KOPT-K1 (cell line): ENCODE data around the gene RAPGEF2.

ENCODE experiments used
- H3K27ac ChIP-seq: fragments of 200-600 bp; sonication (generic); 2 replicates; pipeline ENCODE4 v1.5.1; 2016; ENCODE audit warnings: antibody characterized with exemption, mild to moderate bottlenecking, low read depth, low read length; ENCODE audit not compliant: poor library complexity, severe bottlenecking
- H3K36me3 ChIP-seq: fragments of 200-600 bp; sonication (generic); 2 replicates; pipeline ENCODE4 v1.5.1; 2017; ENCODE audit warnings: antibody characterized with exemption, mild to moderate bottlenecking, low read length, moderate library complexity; ENCODE audit not compliant: insufficient read depth
- H3K9me3 ChIP-seq: fragments of 200-600 bp; sonication (generic); 2 replicates; pipeline ENCODE4 v1.5.1; 2017; ENCODE audit warnings: antibody characterized with exemption, low read length, mild to moderate bottlenecking; ENCODE audit not compliant: insufficient read depth, poor library complexity, severe bottlenecking

Gene RAPGEF2

DNA sequence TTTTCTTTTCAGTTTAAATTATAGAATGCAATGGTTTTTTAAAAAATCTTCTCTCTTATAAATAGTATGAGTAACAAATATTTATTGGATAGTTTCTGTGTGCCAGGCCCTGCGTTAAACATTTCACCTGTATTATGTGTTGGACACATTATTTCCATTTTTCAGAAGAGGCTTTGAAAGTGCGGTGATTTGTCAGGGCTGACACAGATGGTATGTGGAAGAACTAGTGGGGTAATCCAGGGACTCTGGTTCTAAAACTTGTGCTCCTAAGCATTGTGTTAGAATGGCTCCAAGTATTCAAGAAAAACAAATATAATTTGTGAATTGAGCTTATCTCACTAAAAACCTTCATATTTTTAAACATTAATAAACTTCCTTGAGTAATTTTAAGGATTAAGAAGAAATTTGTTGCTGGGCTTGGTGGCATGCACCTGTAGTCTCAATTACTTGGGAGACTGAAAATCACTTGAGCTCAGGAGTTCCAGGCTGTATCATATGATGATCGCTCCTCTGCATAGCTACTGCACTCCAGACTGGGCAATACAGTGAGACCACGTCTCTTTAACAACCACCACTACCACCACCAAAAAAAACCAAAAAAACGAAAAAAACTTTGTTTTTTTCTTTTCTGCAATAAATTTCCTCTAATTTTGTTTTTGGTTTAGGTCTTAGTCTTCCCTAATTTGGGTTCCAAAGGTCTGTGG, 40.0 kb downstream of the RAPGEF2 start:
- Histone ChIP-seq H3K27ac (no peak overlapping the region), H3K9me3 (no peaks in the 10 kb centered on the region), H3K36me3 (no peaks in the 10 kb centered on the region)

DNA sequence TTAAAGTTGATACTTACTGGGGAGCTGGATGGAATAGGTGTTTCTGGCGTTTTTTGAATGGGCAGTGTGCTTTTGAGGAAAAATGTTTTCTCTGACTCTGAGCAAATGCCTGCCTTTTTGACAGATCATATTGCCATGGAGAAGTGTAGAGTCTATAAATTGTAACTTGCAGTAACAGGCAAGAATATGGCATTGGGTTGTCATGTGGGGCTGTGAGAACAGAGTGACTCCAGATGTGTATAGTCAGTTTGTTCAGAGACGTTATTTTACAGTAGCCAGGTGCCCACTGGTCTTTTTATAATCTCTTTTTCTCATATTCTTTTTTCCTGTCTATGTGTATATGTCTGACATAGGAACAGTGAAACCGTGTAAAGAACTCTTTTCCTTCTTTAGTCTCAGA, 40.8 kb downstream of the RAPGEF2 start:
- Histone ChIP-seq H3K27ac (no peak overlapping the region), H3K9me3 (no peaks in the 10 kb centered on the region)

DNA sequence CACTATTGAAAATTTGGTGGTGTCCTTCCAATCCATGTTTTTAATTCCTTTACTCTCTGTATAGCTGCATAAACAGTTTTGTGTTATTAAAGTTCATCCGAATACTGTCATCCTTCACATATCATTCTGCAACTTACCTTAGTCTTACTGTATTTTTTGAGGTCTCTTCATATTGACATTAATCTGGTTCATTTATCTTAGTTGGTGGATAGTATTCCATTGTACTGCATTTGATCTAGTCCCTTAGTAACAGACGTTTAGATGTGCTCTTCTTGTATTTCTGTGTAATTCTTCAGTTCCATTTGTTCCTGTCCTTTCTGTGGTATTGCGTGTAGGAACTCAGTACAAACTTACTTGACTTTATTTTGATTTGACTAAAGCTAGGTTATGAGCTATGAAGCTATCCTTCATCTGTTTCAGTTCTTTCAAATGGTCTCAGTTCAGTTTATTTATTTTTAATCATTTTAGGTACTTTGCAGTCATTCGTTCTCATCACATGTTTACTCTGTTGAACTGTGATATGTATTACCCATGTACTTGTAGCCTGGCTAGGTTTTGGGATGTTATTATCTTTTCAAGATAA, 41.3 kb downstream of the RAPGEF2 start:
- Histone ChIP-seq H3K36me3 (no peaks in the 10 kb centered on the region), H3K27ac (no peak overlapping the region), H3K9me3 (no peaks in the 10 kb centered on the region)

More for the DNA sequence above, 40.8 kb downstream of the RAPGEF2 start:
- no peaks in the 10 kb centered on the region for H3K36me3 ChIP-seq

DNA sequence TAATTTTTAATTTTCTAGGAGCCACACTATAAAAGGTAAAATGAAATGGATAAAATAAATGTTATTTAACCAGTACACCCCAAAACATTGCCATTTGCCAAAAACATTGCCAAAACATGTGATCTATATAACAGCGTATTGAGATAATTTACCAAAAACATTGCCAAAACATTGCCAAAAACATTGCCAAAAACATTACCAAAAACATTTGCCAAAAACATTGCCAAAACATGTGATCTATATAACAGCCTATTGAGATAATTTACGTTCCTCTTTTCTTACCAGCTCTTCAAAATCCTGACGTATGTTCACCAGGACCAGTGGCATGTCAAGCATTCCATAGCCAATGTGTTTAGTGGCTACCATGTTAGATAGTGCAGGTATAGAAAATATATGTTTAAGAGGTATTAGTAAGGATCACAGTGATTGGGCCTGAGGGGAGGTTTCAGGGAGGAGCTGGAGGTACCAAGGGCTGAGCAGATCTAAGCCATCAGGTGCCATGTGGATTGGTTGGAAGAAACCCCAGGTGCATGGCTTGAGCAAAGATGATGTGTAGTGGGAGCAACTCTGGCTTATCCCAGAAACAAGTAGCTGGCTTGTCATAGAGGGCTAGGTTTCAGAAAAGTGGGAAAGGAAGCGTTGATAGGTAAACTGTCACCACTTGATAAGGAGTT, 42.6 kb downstream of the RAPGEF2 start:
- Histone ChIP-seq H3K9me3 (no peaks in the 10 kb centered on the region), H3K27ac (no peak overlapping the region), H3K36me3 (no peaks in the 10 kb centered on the region)

DNA sequence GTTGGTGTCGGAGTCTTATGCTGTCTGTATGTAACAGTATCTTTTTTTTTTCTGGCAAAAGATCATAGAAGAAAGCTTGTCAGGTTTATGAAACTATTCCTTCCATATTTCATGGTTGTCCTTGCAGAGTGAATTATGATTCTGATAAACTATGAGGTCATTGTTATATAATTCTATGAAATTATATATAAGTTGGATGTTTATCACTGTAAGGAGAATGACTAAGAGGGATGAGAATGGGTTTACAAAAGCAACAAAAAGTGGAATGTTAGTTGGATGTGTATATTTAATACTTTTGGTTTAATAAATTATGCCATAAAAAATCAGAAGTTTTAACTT, 43.1 kb downstream of the RAPGEF2 start:
- H3K9me3 ChIP-seq: no peaks in the 10 kb centered on the region
- H3K27ac ChIP-seq: no peak overlapping the region
- no peaks in the 10 kb centered on the region for H3K36me3 ChIP-seq

DNA sequence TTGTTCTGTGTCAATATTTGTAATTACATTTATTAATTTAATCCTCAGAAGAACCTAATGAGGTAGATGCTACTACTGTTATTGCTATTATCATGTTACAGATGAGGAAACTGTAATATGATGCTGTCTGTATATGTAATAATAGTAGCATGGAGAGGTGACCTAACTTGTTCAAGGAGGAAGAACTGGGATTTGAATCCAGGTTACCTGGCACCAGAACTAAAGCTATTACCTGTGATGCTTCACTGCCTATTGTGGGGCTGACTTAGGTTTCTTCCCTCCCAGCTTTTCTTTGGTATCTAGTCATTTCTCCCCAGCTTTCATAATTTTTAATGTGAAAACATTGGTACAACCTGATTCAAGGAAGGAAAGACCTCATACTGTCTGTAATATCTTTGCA, 43.6 kb downstream of the RAPGEF2 start:
- Histone ChIP-seq H3K27ac (no peak overlapping the region), H3K36me3 (no peaks in the 10 kb centered on the region)

DNA sequence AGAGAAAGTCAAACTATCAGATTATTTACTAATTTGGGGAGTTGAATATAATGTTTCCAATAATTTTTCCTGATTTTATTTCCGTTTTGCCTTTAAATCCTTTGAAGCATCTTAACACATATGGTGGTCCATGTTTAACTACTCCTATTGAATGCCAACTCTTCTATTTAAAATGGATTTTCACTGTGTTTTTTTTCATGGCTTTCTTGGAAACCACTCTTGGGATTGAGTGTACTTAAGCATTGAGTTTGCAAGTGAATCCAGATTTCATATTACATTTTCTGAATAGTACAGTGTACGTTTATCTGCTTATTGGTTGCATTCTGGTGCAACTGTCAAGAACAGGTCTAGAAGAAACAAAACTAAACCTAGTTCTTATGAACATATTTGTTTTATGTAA, 45.6 kb downstream of the RAPGEF2 start:
- Histone ChIP-seq H3K36me3 (no peaks in the 10 kb centered on the region), H3K9me3 (no peaks in the 10 kb centered on the region), H3K27ac (no peak overlapping the region)

More for the DNA sequence above, 43.6 kb downstream of the RAPGEF2 start:
- no peaks in the 10 kb centered on the region for H3K9me3 ChIP-seq

DNA sequence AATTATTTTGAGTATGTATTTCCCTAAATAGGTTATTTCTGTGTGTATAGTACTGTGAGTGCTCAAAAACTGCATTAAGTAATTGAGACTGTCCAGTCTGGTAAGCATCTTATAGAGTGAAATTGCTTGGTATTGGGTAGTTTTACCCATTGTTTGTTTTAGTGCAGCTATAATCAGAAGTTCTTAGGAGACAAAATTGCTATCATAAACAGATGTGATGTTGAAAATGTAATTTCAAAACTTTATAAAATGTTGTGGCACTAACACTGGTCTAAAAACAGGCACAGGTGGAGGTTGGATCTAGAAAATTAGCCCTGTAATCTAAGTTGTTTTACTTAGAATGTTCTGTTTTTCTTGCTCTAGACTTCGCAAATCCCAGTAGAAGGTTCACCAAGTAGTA, 46.8 kb downstream of the RAPGEF2 start:
- H3K36me3 ChIP-seq: no peaks in the 10 kb centered on the region
- no peak overlapping the region for H3K27ac ChIP-seq
- H3K9me3 ChIP-seq: no peaks in the 10 kb centered on the region

DNA sequence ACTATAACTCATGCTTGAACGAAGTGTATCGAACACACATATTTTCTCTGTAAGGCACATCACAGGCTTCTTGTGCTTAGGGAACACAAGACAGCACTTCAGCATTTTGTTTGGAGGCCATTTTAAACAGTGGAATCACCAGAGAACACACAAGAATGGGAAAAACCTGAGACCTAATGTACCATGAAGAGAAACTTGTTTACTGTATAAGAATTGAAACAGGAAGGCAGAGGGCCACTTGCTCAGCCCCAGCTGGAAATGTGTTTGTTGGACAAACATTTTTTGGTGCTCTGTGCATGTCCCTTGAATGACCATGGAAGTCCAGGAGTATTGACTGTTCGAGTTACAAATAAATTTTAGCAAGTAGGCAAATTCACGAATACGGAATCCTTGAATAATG, 47.5 kb downstream of the RAPGEF2 start:
- no peaks in the 10 kb centered on the region for H3K36me3 ChIP-seq
- H3K9me3 ChIP-seq: no peaks in the 10 kb centered on the region
- no peak overlapping the region for H3K27ac ChIP-seq

DNA sequence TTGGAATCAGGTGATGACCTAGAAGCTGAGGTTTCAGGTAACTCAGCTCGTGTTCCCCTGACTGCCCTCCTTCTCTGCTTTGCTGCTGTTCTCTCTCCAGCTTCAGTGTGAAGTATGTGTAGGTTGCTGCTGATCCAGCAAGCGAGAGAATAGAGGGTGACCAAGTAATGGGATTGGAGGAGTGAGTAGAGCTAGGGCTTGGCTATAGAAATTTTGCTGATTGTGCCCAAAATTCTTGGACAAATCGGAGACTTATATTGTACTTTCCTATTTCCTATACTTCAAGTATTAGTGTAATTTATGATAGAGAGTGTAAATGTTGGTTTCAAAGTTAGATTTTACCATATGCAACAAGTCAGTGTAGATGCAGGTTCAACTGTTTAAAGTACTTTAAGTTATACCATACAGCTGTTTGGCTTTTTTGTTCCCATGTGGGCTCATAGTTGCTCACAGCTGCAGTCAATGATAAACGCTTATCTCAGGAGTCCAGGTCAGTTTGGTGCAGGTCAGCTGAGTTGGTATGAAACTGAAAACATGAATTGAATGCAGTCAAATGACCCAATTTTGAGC, 48.0 kb downstream of the RAPGEF2 start:
- Histone ChIP-seq H3K36me3 (no peaks in the 10 kb centered on the region), H3K9me3 (no peaks in the 10 kb centered on the region), H3K27ac (no peak overlapping the region)

DNA sequence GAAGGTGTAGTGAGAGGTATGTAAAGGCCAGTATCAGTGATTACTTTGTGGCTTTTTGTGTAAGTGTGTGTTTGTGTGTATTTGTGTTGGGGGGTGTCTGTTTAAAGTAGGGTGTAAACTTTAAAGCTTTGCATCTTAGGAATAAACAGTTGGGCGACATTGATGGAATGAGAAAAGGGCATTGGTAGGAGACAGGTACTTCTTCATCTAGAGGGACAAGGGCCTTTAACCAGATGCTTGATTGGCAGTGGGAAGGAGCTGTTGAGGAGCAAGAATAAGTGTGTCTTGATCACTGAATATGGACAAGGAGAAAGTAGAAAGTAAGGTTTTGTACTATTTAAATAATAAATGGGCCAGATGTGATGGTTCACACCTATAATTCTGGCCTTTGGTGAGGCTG, 48.8 kb downstream of the RAPGEF2 start:
- Histone ChIP-seq H3K36me3 (no peaks in the 10 kb centered on the region), H3K27ac (no peak overlapping the region), H3K9me3 (no peaks in the 10 kb centered on the region)

DNA sequence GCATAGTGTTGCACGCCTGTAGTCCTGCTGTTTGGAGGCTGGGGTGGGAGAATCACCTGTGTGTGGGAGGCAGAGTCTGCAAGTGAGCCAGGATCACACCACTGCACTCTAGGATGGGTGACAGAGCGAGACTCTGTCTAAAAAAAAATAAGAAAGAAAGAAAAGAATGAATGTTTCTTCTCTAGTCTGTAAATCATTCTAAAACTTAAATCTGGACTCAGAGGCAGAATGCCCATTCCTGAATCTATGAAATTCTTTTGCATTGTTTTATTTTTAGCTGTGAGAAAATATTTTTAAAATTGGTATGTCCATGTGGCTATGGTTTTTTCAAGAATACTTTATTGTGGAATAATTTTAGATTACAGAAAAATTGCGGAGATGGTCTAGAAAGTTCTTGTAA, 49.3 kb downstream of the RAPGEF2 start:
- Histone ChIP-seq H3K9me3 (no peaks in the 10 kb centered on the region), H3K27ac (no peak overlapping the region), H3K36me3 (no peaks in the 10 kb centered on the region)

DNA sequence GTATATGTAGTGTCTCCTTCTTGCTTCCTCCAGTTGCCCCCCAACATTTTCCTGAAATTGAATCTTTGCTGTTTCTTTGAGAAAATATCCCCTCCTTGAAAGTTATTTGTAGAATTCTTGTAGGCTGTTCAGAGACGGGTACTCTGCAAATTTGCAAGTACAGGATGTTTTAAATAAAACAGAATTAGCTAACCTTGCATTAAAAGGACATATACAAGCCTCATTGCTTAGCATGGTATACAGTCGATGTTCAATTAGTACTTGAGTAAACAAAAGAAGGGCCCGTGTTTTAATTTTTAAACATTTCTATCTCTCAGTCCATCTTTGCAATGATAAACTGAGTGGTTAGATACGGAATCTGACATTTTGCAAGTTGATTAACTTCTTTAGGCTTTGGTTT, 50.8 kb downstream of the RAPGEF2 start:
- no peaks in the 10 kb centered on the region for H3K36me3 ChIP-seq
- H3K9me3 ChIP-seq: no peaks in the 10 kb centered on the region
- no peak overlapping the region for H3K27ac ChIP-seq

DNA sequence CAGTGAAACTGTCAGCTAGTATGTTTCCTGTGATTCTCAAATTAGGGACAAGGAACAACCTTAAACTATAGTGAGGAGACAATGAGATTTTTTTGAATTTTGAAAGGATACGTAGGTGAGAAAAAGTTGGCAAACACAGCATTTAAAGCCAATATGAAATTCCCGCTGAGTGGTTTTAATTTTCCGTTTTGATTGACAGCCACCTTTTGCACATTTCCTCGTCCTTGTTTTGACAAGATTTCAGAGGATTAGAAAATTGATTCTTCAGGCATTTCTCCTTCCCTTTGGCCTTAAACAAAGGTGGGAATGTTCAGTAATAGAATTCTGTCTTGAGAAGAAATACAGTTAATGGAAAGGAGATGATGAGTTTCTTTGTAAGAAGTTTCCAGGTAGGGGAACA, 52.2 kb downstream of the RAPGEF2 start:
- H3K27ac ChIP-seq: no peak overlapping the region
- no peaks in the 10 kb centered on the region for H3K36me3 ChIP-seq
- H3K9me3 ChIP-seq: no peaks in the 10 kb centered on the region

DNA sequence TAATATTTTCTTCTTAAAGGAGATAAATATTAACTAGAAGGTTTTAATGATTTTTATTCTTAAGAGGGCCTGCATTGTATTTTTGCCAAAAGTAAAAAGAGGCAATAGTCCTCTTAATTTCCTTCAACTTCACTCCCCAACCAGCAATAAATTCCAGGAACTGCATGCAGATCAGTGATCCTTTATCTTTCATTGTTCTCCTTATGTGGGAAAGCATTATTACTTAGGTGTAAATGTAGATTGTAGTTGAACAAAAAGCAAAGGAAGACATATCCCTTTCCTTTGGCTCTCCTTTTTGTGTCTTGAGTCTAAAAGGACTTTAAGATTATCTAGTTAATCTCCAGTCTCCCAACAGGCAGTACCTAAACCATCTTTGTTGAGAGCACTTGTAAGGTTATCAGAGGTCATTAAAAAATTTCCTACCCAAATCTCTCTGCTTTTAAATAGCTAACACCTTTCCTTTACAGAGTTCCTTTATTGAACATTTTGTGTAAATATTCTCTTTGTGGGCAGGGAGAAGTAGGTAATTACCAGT, 55.3 kb downstream of the RAPGEF2 start:
- Histone ChIP-seq H3K36me3 (no peaks in the 10 kb centered on the region), H3K27ac (no peak overlapping the region), H3K9me3 (no peaks in the 10 kb centered on the region)
